ENCODE results near the gene GPR183. TPM values are rescaled to one million over a fixed set of nuclear protein-coding genes. Genes with fewer than 3 reads are reported as not detected.

Gene GPR183
- total RNA-seq, 1 experiment from 2014 or later, result 0.30 TPM

GRCh38 chr13:99327126-99327525 is 19.9 kb upstream of the GPR183 start:
- CTCF ChIA-PET, result no interaction called here
- RAD21 ChIA-PET (ENCODE audit: low non-redundant PET in 1 of 2, low total read pairs in 2 of 2, uncharacterized antibody in 2 of 2, unreplicated experiment in 2 of 2), result no interaction called here
- intact Hi-C loops (cut with micrococcal nuclease), result no loop called here
- ATAC-seq (no peak), DNase-seq (ENCODE audit: low read depth, low spot score) (no peak)
- POLR2A ChIA-PET, result no interaction called here
- H2AFZ ChIP-seq (ENCODE audit: low read depth, low read length, poor library complexity, severe bottlenecking), result no peak overlapping the region
- no peak overlapping the region for H3K9ac ChIP-seq (ENCODE audit: low read length)
- peaks cover 2 to 12% of the 10 kb centered on the region in 2 experiments; a peak in 3 of 4 replicates for H3K36me3 ChIP-seq (ENCODE audit: control insufficient read depth in 1 of 2, insufficient read depth in 2 of 2, low read length in 2 of 2)
- H3K4me2 ChIP-seq (ENCODE audit: low read length), result no peak overlapping the region
- BruUV-seq (replicated peaks), result no TSS peak
- no peaks in the 10 kb centered on the region for H3K9me3 ChIP-seq (ENCODE audit: control insufficient read depth in 1 of 2, insufficient read depth in 1 of 2, low read depth in 1 of 2, low read length in 2 of 2)
- H3K27ac ChIP-seq (ENCODE audit: low read depth, low read length), result no peak overlapping the region
- no peaks in the 10 kb centered on the region for H4K20me1 ChIP-seq (ENCODE audit: insufficient read depth)
- no peak for TF ChIP-seq SIN3A (IDR thresholded peaks at IDR 0.05; ENCODE audit: low read depth)
- TF ChIP-seq ZNF274 (IDR thresholded peaks at IDR 0.05; ENCODE audit: low read depth, low read length), result no peak
- TF ChIP-seq CTCF (IDR thresholded peaks at IDR 0.05 in 2 of 3, conservative IDR thresholded peaks at IDR 0.05 in 1 of 3; ENCODE audit: borderline replicate concordance in 1 of 3, insufficient read depth in 1 of 3, low read depth in 2 of 3, low read length in 2 of 3), result no peak
- TF ChIP-seq EZH2 (IDR thresholded peaks at IDR 0.05), result no peak
- TF ChIP-seq ZBTB33 (IDR thresholded peaks at IDR 0.05; ENCODE audit: extremely low read depth, insufficient replicate concordance, low read length), result no peak
- no peak for TF ChIP-seq ATF3 (IDR thresholded peaks at IDR 0.05)
- no peak for TF ChIP-seq FOSL1 (IDR thresholded peaks at IDR 0.05; ENCODE audit: low read depth)
- no peak for TF ChIP-seq YY1 (IDR thresholded peaks at IDR 0.05; ENCODE audit: extremely low read depth, insufficient replicate concordance, low read depth, low read length)
- no peak for TF ChIP-seq SP1 (IDR thresholded peaks at IDR 0.05; ENCODE audit: low read depth)
- TF ChIP-seq ZFX (IDR thresholded peaks at IDR 0.05), result no peak
- TF ChIP-seq SRF (IDR thresholded peaks at IDR 0.05; ENCODE audit: low read depth), result no peak
- no peak for TF ChIP-seq TCF7L2 (IDR thresholded peaks at IDR 0.05; ENCODE audit: borderline replicate concordance, extremely low read depth, insufficient read depth, insufficient read length)
- no peak for TF ChIP-seq ELF1 (IDR thresholded peaks at IDR 0.05; ENCODE audit: borderline replicate concordance, low read depth)
- TF ChIP-seq REST (IDR thresholded peaks at IDR 0.05; ENCODE audit: low read depth), result no peak
- TF ChIP-seq EZH2phosphoT487 (IDR thresholded peaks at IDR 0.05; ENCODE audit: borderline replicate concordance), result no peak
- TF ChIP-seq EGR1 (IDR thresholded peaks at IDR 0.05; ENCODE audit: low read depth), result no peak
- H3K9me2 ChIP-seq (ENCODE audit: insufficient read depth), result no peaks in the 10 kb centered on the region
- H3K27me3 ChIP-seq (ENCODE audit: insufficient read depth, low read length), result no peaks in the 10 kb centered on the region
- peaks cover 19 to 28% of the 10 kb centered on the region in 2 experiments for H3K4me1 ChIP-seq (ENCODE audit: control insufficient read depth in 1 of 2, insufficient read depth in 2 of 2, low read length in 2 of 2)
- H3K79me2 ChIP-seq (ENCODE audit: insufficient read depth, low read length), result no peaks in the 10 kb centered on the region
- H3K4me3 ChIP-seq (replicated peaks in 1 of 2; ENCODE audit: low read depth in 1 of 2, low read length in 2 of 2), result no peak overlapping the region

Measured in HCT116 (cell line).